ENCODE measurements around the gene HIBADH.
A peak's percentile ranks its signal among the peaks of the same experiment; 100 is the strongest.

Gene HIBADH

GRCh38 chr7:27662490-27663205 lies at the start of gene HIBADH:
TSS of gene HIBADH (minus strand) at chr7:27662883. CDS start at chr7:27662788, 95 bp downstream.
- DNase-seq (ENCODE audit: low spot score) = peak; percentile 98

GRCh38 chr7:27712217-27712616 lies 49.5 kb upstream of the HIBADH start:
- no peak for DNase-seq (ENCODE audit: low spot score)

GRCh38 chr7:27709137-27710075 lies 46.7 kb upstream of the HIBADH start:
- no peak for DNase-seq (ENCODE audit: low spot score)

- no peak for DNase-seq (ENCODE audit: low spot score)
These were observed 45.8 kb upstream of the HIBADH start for GRCh38 chr7:27708485-27708884.

GRCh38 chr7:27705200-27705594 lies 42.5 kb upstream of the HIBADH start:
- DNase-seq (ENCODE audit: low spot score) = no peak

- DNase-seq (ENCODE audit: low spot score) = no peak
These were observed 41.9 kb upstream of the HIBADH start for GRCh38 chr7:27704422-27705199.

- DNase-seq (ENCODE audit: low spot score) = no peak
These were observed 40.5 kb upstream of the HIBADH start for GRCh38 chr7:27703181-27703580.

- DNase-seq (ENCODE audit: low spot score) = no peak
These were observed 37.8 kb upstream of the HIBADH start for GRCh38 chr7:27700501-27700900.

- DNase-seq (ENCODE audit: low spot score) = no peak
These were observed 37.1 kb upstream of the HIBADH start for GRCh38 chr7:27699751-27700150.

GRCh38 chr7:27697861-27698430 lies 35.3 kb upstream of the HIBADH start:
- no peak for DNase-seq (ENCODE audit: low spot score)

GRCh38 chr7:27695096-27695495 lies 32.4 kb upstream of the HIBADH start:
- no peak for DNase-seq (ENCODE audit: low spot score)

GRCh38 chr7:27693794-27694193 lies 31.1 kb upstream of the HIBADH start:
- DNase-seq (ENCODE audit: low spot score) = no peak

GRCh38 chr7:27690649-27691048 lies 28.0 kb upstream of the HIBADH start:
- DNase-seq (ENCODE audit: low spot score) = no peak

GRCh38 chr7:27689591-27690164 lies 27.0 kb upstream of the HIBADH start:
- DNase-seq (ENCODE audit: low spot score) = peak; percentile 76

- DNase-seq (ENCODE audit: low spot score) = no peak
These were observed 26.5 kb upstream of the HIBADH start for GRCh38 chr7:27689150-27689549.

GRCh38 chr7:27688646-27689045 lies 26.0 kb upstream of the HIBADH start:
- no peak for DNase-seq (ENCODE audit: low spot score)

- DNase-seq (ENCODE audit: low spot score) = no peak
These were observed 25.4 kb upstream of the HIBADH start for GRCh38 chr7:27688056-27688455.

GRCh38 chr7:27686315-27686714 lies 23.6 kb upstream of the HIBADH start:
- no peak for DNase-seq (ENCODE audit: low spot score)

GRCh38 chr7:27685893-27686292 lies 23.2 kb upstream of the HIBADH start:
- no peak for DNase-seq (ENCODE audit: low spot score)

GRCh38 chr7:27685209-27685608 lies 22.5 kb upstream of the HIBADH start:
- no peak for DNase-seq (ENCODE audit: low spot score)

- no peak for DNase-seq (ENCODE audit: low spot score)
These were observed 21.8 kb upstream of the HIBADH start for GRCh38 chr7:27684491-27684890.

GRCh38 chr7:27680610-27681009 lies 17.9 kb upstream of the HIBADH start:
- DNase-seq (ENCODE audit: low spot score) = no peak
